NCI-H1436 treated with DMSO at 0.1 percent for 48 hours (cell line): ENCODE data around the gene VPS39.
A peak's percentile ranks its signal among the peaks of the same experiment; 100 is the strongest.

Experiments used
- DNase-seq: peaks from one replicate; lab custom pipeline; 2025; lab: John Stamatoyannopoulos, UW

Gene VPS39

DNA sequence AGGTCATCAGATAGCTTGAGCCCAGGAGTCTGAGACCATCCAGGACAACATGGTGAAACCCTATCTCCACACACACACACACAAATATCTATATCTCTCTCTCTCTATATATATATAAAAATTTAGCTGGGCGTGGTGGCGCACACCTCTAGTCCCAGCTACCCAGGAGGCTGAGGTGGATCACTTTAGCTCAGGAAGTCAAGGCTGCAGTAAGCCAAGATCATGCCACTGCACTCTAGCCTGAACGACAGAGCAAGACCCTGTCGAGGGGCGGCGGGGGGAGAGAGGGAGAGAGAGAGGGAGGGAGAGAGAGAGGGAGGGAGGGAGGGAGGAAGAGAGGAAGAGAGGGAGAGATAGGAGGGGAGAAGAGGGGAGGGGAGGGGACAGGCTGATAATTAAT lies 79.6 kb downstream of the VPS39 start:
- DNase-seq, result no peak

DNA sequence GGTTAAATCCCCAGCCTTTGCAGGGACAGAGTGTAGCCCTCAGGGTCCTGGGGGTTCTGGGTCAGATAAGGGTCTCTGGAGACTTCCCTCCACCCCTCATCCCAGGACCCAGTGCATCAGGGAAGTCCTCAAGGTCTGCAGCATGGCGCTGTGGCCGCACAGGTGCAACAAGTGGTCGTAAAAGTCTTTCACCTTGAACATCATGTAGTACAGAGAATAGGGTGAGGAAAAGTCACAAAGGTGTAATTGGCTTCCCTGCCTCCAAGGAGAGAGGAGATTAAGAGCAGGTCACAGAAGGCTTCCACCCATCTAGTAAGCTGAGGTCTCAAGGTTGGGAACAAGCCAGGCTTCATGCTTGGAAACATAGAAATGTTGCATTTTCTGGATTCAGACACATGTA lies 84.6 kb downstream of the VPS39 start:
- no peak for DNase-seq

DNA sequence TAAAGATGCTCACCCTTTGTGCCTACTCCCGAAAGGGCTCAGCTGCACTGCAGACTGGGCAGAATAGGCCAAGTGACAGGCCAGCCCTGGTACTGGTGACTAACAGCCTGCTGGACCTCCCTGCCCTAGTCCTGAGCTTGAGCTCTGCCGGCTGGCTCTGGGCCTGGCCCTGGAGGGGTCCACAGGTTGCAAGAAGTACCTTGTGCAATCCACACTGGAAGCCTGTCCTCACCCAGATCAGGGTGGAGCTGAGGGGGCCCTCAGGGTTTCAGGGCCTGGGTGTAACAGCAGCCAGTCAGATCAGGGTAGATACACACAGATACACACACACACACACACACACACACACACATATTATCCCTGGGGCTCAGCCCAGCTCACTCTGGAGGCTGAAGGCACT lies 86.4 kb downstream of the VPS39 start:
- DNase-seq, result no peak

DNA sequence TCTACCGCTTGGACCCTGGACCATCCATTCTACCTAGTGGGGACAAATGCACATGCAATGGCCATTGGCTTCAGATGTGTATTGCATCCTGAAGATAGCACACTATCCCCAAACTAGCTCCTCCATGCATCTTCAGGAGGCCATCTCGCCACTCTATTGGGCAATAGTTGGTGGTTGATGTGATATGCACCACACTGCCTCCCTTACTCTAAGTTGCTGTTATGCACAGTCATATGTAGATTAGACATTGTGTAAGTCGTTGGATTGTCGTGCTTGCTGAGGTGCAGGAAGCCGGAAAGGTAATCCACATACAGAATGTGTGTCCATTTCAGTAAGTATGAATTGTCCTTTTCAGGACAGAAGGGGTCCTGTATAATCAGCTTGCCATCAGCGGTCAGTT lies 87.1 kb downstream of the VPS39 start:
- no peak for DNase-seq

DNA sequence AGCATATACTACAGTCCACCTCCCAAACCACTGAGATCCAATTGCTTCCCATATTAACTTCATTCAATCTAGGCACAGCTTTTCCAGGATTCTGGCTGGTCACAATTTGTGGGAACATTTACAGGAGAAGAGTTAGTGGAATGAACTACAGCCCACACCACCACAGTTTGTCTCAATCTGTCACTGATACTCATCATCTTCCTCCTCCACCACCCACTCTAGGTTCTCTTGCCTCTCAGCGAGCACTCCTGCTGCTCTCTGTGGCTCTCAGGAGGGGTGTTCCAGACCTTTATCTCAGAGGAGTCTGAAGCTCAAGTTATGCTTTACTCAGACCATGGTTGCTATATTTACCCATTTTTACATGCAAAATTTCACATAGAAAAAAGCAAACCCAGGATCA lies 87.8 kb downstream of the VPS39 start:
- DNase-seq, result no peak

- no peak for DNase-seq
These were observed 88.7 kb downstream of the VPS39 start for GRCh38 chr15:42119446-42119760.

DNA sequence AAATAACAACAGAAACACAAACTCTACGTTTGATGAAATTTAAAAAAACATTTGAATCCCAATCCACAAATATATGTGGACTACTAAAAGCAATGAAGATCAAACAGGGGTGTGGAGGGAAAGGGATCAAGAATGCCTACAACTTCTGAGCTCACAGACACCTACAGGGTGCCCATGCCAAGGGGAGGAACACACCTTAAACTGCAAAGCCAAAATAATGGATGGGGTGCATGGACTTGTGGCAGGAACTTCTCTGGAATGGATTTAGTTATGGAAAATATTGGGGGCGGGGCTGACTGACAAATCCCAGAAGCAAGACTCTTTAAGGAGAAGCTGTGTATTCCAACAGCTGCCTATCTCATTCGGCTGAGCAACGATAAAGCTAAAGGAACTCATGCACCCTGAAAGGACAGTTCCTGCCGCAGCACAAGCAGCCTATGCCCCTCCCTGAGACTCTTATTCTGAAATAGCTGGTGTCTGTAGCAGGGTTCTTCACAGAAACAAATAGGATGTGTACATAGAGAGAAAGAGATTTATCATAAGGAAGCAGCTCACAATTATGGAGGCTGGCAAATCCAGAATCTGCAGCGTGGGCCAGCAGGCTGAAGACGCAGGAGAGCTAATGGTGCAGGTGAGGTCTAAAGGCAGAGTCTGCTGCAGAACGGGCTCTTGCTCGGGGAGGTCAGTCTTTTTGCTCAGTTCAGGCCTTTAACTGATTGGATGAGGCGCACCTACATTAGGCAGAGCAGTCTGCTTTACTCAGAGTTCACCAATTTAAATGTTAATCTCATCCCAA lies 89.3 kb downstream of the VPS39 start:
- peak; percentile 18 for DNase-seq

DNA sequence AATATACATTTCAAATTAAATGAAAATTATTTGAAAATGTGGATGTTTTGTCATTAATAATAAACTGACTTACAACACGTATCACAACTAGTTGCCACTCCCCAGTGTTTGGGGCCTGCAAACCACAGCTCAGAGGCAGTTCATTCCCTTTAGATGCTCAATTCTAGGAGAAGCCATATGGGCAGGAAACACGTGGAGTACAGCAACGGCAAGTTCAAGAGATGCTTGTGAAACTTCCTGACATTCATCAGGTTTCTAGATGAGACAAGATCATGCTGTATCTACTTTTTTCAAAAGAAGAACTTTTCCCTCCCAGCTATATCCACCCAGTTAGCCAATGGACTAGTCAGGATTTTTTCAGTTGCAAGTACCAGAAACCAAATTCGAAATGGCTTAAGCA lies 96.2 kb downstream of the VPS39 start:
- DNase-seq, result no peak

- DNase-seq, result no peak
These were observed 97.7 kb downstream of the VPS39 start for GRCh38 chr15:42110367-42110766.

GRCh38 chr15:42108806-42109205 lies 99.3 kb downstream of the VPS39 start:
- no peak for DNase-seq
